ENCODE measurements around the gene DIAPH3. TPM values are rescaled to one million over a fixed set of nuclear protein-coding genes. Genes with fewer than 3 reads are reported as not detected.
A peak's percentile ranks its signal among the peaks of the same experiment; 100 is the strongest.

DIAPH3 gene
- total RNA-seq, 1 experiment from 2014 or later, result 11.4 TPM

DNA sequence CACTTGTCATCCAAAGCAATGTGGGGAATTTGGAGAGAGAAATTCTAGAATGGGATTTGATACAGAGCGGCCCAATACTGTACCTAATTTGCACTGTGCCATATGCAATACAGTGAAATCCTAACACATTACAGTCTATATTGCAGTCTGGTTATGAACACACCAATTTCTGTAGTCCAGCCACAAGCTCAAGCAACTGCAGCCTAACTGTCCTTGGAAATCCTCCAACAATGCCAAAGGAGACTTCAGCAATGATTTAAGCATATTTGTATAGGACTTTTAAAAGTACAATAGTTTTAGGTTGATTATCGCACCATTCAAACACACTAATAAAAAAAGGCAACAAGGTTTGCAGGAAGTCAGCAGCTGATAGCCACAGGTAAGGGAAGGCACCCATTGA, 17.3 kb downstream of the DIAPH3 start:
- Mint-ChIP-seq H3K27me3 (ENCODE audit: unreplicated experiment) (no peaks in the 10 kb centered on the region), H3K9me3 (ENCODE audit: low read depth, unreplicated experiment) (no peaks in the 10 kb centered on the region), H3K4me1 (ENCODE audit: low read depth, unreplicated experiment) (peaks cover 39% of the 10 kb centered on the region), H3K36me3 (ENCODE audit: insufficient read depth, unreplicated experiment) (no peaks in the 10 kb centered on the region), H3K27ac (ENCODE audit: unreplicated experiment) (no peak overlapping the region), H3K4me3 (ENCODE audit: low read depth, unreplicated experiment) (no peak overlapping the region)
- CTCF ChIA-PET, result no interaction called here
- DNase-seq, result no peak
- no TSS peak for BruUV-seq (replicated peaks)
- TF ChIP-seq, protein P1, sequence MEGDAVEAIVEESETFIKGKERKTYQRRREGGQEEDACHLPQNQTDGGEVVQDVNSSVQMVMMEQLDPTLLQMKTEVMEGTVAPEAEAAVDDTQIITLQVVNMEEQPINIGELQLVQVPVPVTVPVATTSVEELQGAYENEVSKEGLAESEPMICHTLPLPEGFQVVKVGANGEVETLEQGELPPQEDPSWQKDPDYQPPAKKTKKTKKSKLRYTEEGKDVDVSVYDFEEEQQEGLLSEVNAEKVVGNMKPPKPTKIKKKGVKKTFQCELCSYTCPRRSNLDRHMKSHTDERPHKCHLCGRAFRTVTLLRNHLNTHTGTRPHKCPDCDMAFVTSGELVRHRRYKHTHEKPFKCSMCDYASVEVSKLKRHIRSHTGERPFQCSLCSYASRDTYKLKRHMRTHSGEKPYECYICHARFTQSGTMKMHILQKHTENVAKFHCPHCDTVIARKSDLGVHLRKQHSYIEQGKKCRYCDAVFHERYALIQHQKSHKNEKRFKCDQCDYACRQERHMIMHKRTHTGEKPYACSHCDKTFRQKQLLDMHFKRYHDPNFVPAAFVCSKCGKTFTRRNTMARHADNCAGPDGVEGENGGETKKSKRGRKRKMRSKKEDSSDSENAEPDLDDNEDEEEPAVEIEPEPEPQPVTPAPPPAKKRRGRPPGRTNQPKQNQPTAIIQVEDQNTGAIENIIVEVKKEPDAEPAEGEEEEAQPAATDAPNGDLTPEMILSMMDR (IDR thresholded peaks at IDR 0.05; ENCODE audit: unreplicated experiment), result no peak
- intact Hi-C loops (cut with micrococcal nuclease; ENCODE audit: unreplicated experiment), result no loop called here

DNA sequence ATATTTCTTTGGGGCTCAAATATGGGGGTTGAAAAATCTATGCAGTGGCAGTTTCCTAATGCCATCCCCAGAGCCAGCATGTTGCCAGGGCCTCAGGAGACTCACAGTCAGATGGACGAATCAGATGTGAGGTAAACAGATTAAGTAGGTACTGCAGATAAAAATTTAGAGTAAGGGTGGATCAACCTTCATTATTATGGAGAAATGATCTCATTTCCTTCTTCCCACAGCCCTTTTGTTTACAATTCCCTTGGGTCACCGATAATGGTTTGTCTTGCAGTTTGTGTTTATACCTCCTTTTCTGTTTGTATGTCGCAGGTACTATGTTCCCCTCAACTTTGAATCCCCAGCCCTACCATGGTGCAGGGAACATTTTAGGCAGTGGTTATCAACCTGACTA, 20.0 kb downstream of the DIAPH3 start:
- DNase-seq, result no peak
- intact Hi-C loops (cut with micrococcal nuclease; ENCODE audit: unreplicated experiment), result no loop called here
- no peak overlapping the region for H3K27ac Mint-ChIP-seq (ENCODE audit: unreplicated experiment)
- no peaks in the 10 kb centered on the region for H3K9me3 Mint-ChIP-seq (ENCODE audit: low read depth, unreplicated experiment)
- H3K4me3 Mint-ChIP-seq (ENCODE audit: low read depth, unreplicated experiment), result no peak overlapping the region
- TF ChIP-seq, protein P1 (IDR thresholded peaks at IDR 0.05; ENCODE audit: unreplicated experiment), result no peak
- CTCF ChIA-PET, result interaction anchor here (0.5 kb wide), 1 partner anchor 8 kb away, joined by 3 read pairs; no protein-coding TSS in a partner anchor
- H3K36me3 Mint-ChIP-seq (ENCODE audit: insufficient read depth, unreplicated experiment), result no peaks in the 10 kb centered on the region
- H3K4me1 Mint-ChIP-seq (ENCODE audit: low read depth, unreplicated experiment), result peaks cover 30% of the 10 kb centered on the region
- H3K27me3 Mint-ChIP-seq (ENCODE audit: unreplicated experiment), result no peaks in the 10 kb centered on the region
- no TSS peak for BruUV-seq (replicated peaks)

DNA sequence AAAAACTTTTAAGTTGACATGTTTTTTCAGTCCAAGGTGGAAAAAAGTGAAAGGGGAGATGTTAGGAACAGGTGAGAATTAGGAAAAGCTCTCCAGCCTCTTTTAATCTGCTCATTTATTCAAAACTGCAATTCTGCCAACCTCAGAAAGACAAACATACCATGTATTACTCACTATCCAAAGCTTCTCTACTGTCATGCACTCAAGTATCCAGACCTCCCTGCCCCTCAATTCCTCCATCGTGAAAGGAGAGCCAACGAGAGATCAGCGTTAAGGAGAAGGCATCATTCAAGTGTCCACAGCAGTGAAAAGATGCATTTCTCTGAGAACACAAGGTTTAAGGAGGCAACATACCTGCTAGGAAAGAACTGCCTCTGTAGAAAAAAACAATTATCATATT, 24.5 kb downstream of the DIAPH3 start:
- intact Hi-C loops (cut with micrococcal nuclease; ENCODE audit: unreplicated experiment), result no loop called here
- TF ChIP-seq, protein P1 (IDR thresholded peaks at IDR 0.05; ENCODE audit: unreplicated experiment), result no peak
- Mint-ChIP-seq H3K36me3 (ENCODE audit: insufficient read depth, unreplicated experiment) (no peaks in the 10 kb centered on the region), H3K4me1 (ENCODE audit: low read depth, unreplicated experiment) (peaks cover 23% of the 10 kb centered on the region), H3K27ac (ENCODE audit: unreplicated experiment) (no peak overlapping the region), H3K9me3 (ENCODE audit: low read depth, unreplicated experiment) (no peaks in the 10 kb centered on the region), H3K4me3 (ENCODE audit: low read depth, unreplicated experiment) (no peak overlapping the region), H3K27me3 (ENCODE audit: unreplicated experiment) (no peaks in the 10 kb centered on the region)
- BruUV-seq (replicated peaks), result no TSS peak
- CTCF ChIA-PET, result no interaction called here
- DNase-seq, result no peak

GRCh38 chr13:60138674-60139073, 25.1 kb downstream of the DIAPH3 start:
- H3K36me3 Mint-ChIP-seq (ENCODE audit: insufficient read depth, unreplicated experiment), result no peaks in the 10 kb centered on the region
- H3K4me1 Mint-ChIP-seq (ENCODE audit: low read depth, unreplicated experiment), result peaks cover 17% of the 10 kb centered on the region
- intact Hi-C loops (cut with micrococcal nuclease; ENCODE audit: unreplicated experiment), result no loop called here
- DNase-seq, result no peak
- peak overlapping the region; percentile 69 for H3K27ac Mint-ChIP-seq (ENCODE audit: unreplicated experiment)
- H3K9me3 Mint-ChIP-seq (ENCODE audit: low read depth, unreplicated experiment), result no peaks in the 10 kb centered on the region
- no peaks in the 10 kb centered on the region for H3K27me3 Mint-ChIP-seq (ENCODE audit: unreplicated experiment)
- H3K4me3 Mint-ChIP-seq (ENCODE audit: low read depth, unreplicated experiment), result no peak overlapping the region
- TF ChIP-seq, protein P1 (IDR thresholded peaks at IDR 0.05; ENCODE audit: unreplicated experiment), result no peak
- no TSS peak for BruUV-seq (replicated peaks)
- CTCF ChIA-PET, result no interaction called here

All from Calu3 (cell line).